ENCODE results near the gene DNAH14.
"Not testable (repeated sequence)": the region's sequence is repeated elsewhere in the genome, so short reads cannot be mapped to it uniquely, and the experiment has no call there.

Gene DNAH14

GRCh38 chr1:224929335-224930237 is at the start of gene DNAH14:
DNAH14 (plus strand) TSS chr1:224929675; CDS start chr1:224952703, 23,028 bp downstream.
- no peak for DNase-seq

GRCh38 chr1:224880593-224881307 is 48.7 kb upstream of the DNAH14 start:
- no peak for DNase-seq

GRCh38 chr1:224881308-224881692 is 48.2 kb upstream of the DNAH14 start:
- DNase-seq = not testable (repeated sequence)

GRCh38 chr1:224881762-224882211 is 47.7 kb upstream of the DNAH14 start:
- no peak for DNase-seq

- DNase-seq = no peak
Measured at GRCh38 chr1:224882264-224882663, 47.2 kb upstream of the DNAH14 start.

GRCh38 chr1:224883091-224883490 is 46.4 kb upstream of the DNAH14 start:
- no peak for DNase-seq

GRCh38 chr1:224884361-224884801 is 45.1 kb upstream of the DNAH14 start:
- DNase-seq = no peak

- DNase-seq = not testable (repeated sequence)
Measured at GRCh38 chr1:224885376-224885775, 44.1 kb upstream of the DNAH14 start.

GRCh38 chr1:224894915-224895314 is 34.6 kb upstream of the DNAH14 start:
- DNase-seq = no peak

GRCh38 chr1:224896130-224896781 is 33.2 kb upstream of the DNAH14 start:
- no peak for DNase-seq

GRCh38 chr1:224897529-224898327 is 31.7 kb upstream of the DNAH14 start:
- DNase-seq = no peak

- no peak for DNase-seq
Measured at GRCh38 chr1:224898937-224899336, 30.5 kb upstream of the DNAH14 start.

- no peak for DNase-seq
Measured at GRCh38 chr1:224900062-224900630, 29.3 kb upstream of the DNAH14 start.

GRCh38 chr1:224901087-224901810 is 28.2 kb upstream of the DNAH14 start:
- no peak for DNase-seq

GRCh38 chr1:224903955-224904354 is 25.5 kb upstream of the DNAH14 start:
- DNase-seq = no peak

- no peak for DNase-seq
Measured at GRCh38 chr1:224906340-224906739, 23.1 kb upstream of the DNAH14 start.

- DNase-seq = no peak
Measured at GRCh38 chr1:224911217-224911616, 18.3 kb upstream of the DNAH14 start.

GRCh38 chr1:224914292-224914900 is 15.1 kb upstream of the DNAH14 start:
- no peak for DNase-seq

- no peak for DNase-seq
Measured at GRCh38 chr1:224919508-224919907, 10.0 kb upstream of the DNAH14 start.

- DNase-seq = no peak
Measured at GRCh38 chr1:224920930-224921329, 8.5 kb upstream of the DNAH14 start.

- no peak for DNase-seq
Measured at GRCh38 chr1:224921354-224921753, 8.1 kb upstream of the DNAH14 start.

All from stimulated activated naive CD4-positive, alpha-beta T cell treated with Interleukin-2 at 50 U/mL for 16 hours (primary cell).